ENCODE results near the gene APLNR. TPM values are rescaled to one million over a fixed set of nuclear protein-coding genes. Genes with fewer than 3 reads are reported as not detected.

APLNR gene
- total RNA-seq, 1 experiment from 2014 or later = not detected

DNA sequence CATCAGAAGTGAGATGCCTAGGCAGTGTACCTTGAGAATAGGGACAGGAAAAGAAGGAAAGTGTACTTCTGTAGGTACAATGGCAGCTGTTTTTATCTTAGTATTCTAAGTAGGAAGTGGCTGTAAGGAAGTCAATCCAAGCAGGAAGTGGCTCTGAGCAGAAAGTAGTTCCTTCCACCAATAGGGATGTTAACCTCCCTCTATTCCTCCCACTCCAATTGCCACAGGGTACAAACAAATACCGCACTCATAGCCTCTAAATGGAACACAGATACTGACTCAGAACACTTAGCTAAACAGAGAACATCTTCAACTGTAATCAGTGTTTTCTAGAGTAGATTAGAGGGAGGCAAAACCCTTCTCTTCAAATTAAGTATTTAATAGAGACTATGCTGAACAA is 44.7 kb downstream of the APLNR start:
- TF ChIP-seq ELF1 (IDR thresholded peaks at IDR 0.05; ENCODE audit: borderline replicate concordance, low read depth) = no peak
- TF ChIP-seq, protein P1, sequence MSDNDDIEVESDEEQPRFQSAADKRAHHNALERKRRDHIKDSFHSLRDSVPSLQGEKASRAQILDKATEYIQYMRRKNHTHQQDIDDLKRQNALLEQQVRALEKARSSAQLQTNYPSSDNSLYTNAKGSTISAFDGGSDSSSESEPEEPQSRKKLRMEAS (IDR thresholded peaks at IDR 0.05) = no peak
- TF ChIP-seq YY1 (IDR thresholded peaks at IDR 0.05; ENCODE audit: extremely low read depth, insufficient replicate concordance, low read depth, low read length) = no peak
- TF ChIP-seq SIN3A (IDR thresholded peaks at IDR 0.05; ENCODE audit: low read depth) = no peak
- no peak for TF ChIP-seq CBX3 (IDR thresholded peaks at IDR 0.05; ENCODE audit: low read depth)
- TF ChIP-seq, protein P2, sequence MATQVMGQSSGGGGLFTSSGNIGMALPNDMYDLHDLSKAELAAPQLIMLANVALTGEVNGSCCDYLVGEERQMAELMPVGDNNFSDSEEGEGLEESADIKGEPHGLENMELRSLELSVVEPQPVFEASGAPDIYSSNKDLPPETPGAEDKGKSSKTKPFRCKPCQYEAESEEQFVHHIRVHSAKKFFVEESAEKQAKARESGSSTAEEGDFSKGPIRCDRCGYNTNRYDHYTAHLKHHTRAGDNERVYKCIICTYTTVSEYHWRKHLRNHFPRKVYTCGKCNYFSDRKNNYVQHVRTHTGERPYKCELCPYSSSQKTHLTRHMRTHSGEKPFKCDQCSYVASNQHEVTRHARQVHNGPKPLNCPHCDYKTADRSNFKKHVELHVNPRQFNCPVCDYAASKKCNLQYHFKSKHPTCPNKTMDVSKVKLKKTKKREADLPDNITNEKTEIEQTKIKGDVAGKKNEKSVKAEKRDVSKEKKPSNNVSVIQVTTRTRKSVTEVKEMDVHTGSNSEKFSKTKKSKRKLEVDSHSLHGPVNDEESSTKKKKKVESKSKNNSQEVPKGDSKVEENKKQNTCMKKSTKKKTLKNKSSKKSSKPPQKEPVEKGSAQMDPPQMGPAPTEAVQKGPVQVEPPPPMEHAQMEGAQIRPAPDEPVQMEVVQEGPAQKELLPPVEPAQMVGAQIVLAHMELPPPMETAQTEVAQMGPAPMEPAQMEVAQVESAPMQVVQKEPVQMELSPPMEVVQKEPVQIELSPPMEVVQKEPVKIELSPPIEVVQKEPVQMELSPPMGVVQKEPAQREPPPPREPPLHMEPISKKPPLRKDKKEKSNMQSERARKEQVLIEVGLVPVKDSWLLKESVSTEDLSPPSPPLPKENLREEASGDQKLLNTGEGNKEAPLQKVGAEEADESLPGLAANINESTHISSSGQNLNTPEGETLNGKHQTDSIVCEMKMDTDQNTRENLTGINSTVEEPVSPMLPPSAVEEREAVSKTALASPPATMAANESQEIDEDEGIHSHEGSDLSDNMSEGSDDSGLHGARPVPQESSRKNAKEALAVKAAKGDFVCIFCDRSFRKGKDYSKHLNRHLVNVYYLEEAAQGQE (IDR thresholded peaks at IDR 0.05; ENCODE audit: low read depth) = no peak
- H3K4me2 ChIP-seq (ENCODE audit: low read length) = no peak overlapping the region
- H3K36me3 ChIP-seq (ENCODE audit: control insufficient read depth in 1 of 2, insufficient read depth in 2 of 2, low read length in 2 of 2) = no peaks in the 10 kb centered on the region
- no TSS peak for BruUV-seq (replicated peaks)
- H3K9me3 ChIP-seq (ENCODE audit: control insufficient read depth in 1 of 2, insufficient read depth in 1 of 2, low read depth in 1 of 2, low read length in 2 of 2) = no peaks in the 10 kb centered on the region
- intact Hi-C loops (cut with micrococcal nuclease) = no loop called here
- H2AFZ ChIP-seq (ENCODE audit: low read depth, low read length, poor library complexity, severe bottlenecking) = no peak overlapping the region
- no peaks in the 10 kb centered on the region for H3K79me2 ChIP-seq (ENCODE audit: insufficient read depth, low read length)
- ATAC-seq = no peak
- H3K4me3 ChIP-seq (replicated peaks in 1 of 2; ENCODE audit: low read depth in 1 of 2, low read length in 2 of 2) = no peak overlapping the region
- no peaks in the 10 kb centered on the region for H3K4me1 ChIP-seq (ENCODE audit: control insufficient read depth in 1 of 2, insufficient read depth in 2 of 2, low read length in 2 of 2)
- ChIA-PET CTCF (no interaction called here), RAD21 (ENCODE audit: low non-redundant PET in 1 of 2, low total read pairs in 2 of 2, uncharacterized antibody in 2 of 2, unreplicated experiment in 2 of 2) (no interaction called here), POLR2A (no interaction called here)
- H3K9me2 ChIP-seq (ENCODE audit: insufficient read depth) = no peaks in the 10 kb centered on the region
- H3K27ac ChIP-seq (ENCODE audit: low read depth, low read length) = no peak overlapping the region
- 0 out of 2 replicates have a peak, but pooled peaks cover 22% of the 10 kb centered on the region for H3K27me3 ChIP-seq (ENCODE audit: insufficient read depth, low read length)
- DNase-seq (ENCODE audit: low read depth, low spot score) = no peak
- H3K9ac ChIP-seq (ENCODE audit: low read length) = no peak overlapping the region
- H4K20me1 ChIP-seq (ENCODE audit: insufficient read depth) = no peaks in the 10 kb centered on the region

Measured in HCT116 (cell line).